BLaER1 treated with 17β-estradiol and CSF1 and Interleukin-3, amounts not matched to agents 10 nM and 100 nM (cell line): ENCODE measurements around the gene ACSF3.

Experiments
- H3K27ac ChIP-seq, 11 experiments: shearing (Covaris generic); formaldehyde crosslinking; 2 replicates each; pipeline ENCODE4 v1.8.1; 2022
- H3K27me3 ChIP-seq, 11 experiments: shearing (Covaris generic); formaldehyde crosslinking; 2 replicates each; pipeline ENCODE4 v1.8.1; 2022
- H3K36me3 ChIP-seq, 11 experiments: shearing (Covaris generic); formaldehyde crosslinking; 2 replicates each; pipeline ENCODE4 v1.8.1; 2022
- H3K4me1 ChIP-seq, 10 experiments: shearing (Covaris generic); formaldehyde crosslinking; 2 replicates each; pipeline ENCODE4 v1.8.1; 2022
- H3K4me2 ChIP-seq, 11 experiments: shearing (Covaris generic); formaldehyde crosslinking; 2 replicates each; pipeline ENCODE4 v1.8.1; 2022
- H3K4me3 ChIP-seq, 10 experiments: shearing (Covaris generic); formaldehyde crosslinking; 2 replicates each; pipeline ENCODE4 v1.8.1; 2022
- H3K9ac ChIP-seq, 11 experiments: shearing (Covaris generic); formaldehyde crosslinking; 2 replicates each; pipeline ENCODE4 v1.8.1; 2022
- H3K9me3 ChIP-seq, 11 experiments: shearing (Covaris generic); formaldehyde crosslinking; replicated peaks in 1 of 11; 2 replicates each; pipeline ENCODE4 v1.8.1; 2022
- H4K20me1 ChIP-seq, 11 experiments: shearing (Covaris generic); formaldehyde crosslinking; 2 replicates each; pipeline ENCODE4 v1.8.1; 2022
- Cebpa-rat ChIP-seq, 11 experiments: shearing (Covaris generic); IDR thresholded peaks; 2 replicates each; pipeline ENCODE4 v1.8.1; 2022

The ACSF3 gene

DNA sequence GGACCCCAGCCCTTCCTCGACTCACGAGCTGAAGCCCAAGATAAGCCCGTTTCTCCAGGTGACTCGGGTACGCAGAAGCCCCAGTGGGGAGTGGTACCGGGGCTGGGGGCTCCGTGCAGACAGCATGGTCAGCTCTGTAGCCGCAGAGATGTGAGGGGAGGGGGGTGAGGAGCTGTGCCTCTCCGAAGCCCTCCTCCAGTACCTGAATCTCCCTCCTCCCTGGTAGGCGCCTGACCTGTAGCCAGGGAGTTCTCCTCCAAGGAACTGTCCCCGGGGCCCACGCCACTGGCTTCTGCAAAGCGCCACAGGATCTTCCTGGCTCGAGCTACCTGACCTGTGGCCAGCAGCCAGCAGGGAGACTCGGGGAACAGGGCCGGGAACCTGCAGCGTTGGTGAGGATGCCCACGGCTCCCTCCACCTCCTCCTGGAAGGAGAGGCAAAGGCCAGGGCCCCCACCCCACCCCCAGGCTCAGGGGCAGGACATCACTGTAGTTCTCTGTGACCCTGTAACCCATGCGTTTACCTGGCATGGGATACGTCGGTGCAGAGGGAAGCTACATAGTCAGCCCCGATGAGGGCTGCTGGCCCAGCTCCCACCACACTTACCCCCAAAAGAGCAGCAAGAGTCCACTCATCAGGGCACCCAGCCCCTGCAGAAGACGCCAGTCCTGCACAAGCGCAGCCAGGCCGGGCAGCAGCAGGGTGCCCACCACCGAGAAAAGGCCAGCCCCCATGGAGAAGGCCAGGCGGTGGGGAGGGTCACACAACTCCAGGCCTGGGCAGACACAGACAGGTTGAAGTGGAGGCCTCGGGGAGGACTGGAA, 105.0 kb downstream of the ACSF3 start:
- TF ChIP-seq Cebpa-rat (IDR thresholded peaks at IDR 0.05), result no peak
- Histone ChIP-seq H3K36me3 (no peaks in the 10 kb centered on the region), H3K27ac (no peak overlapping the region), H3K4me3 (no peak overlapping the region), H4K20me1 (peaks cover 0 to 6% (median 0%) of the 10 kb centered on the region in 11 experiments; a peak in 2 of 22 replicates), H3K9ac (no peak overlapping the region), H3K4me2 (no peak overlapping the region), H3K9me3 (peaks cover 7 to 16% (median 11%) of the 10 kb centered on the region in 11 experiments; a peak in 19 of 22 replicates), H3K4me1 (peaks cover 0 to 29% (median 18%) of the 10 kb centered on the region in 10 experiments; a peak in 14 of 20 replicates), H3K27me3 (peaks cover 36 to 52% (median 46%) of the 10 kb centered on the region in 11 experiments)

DNA sequence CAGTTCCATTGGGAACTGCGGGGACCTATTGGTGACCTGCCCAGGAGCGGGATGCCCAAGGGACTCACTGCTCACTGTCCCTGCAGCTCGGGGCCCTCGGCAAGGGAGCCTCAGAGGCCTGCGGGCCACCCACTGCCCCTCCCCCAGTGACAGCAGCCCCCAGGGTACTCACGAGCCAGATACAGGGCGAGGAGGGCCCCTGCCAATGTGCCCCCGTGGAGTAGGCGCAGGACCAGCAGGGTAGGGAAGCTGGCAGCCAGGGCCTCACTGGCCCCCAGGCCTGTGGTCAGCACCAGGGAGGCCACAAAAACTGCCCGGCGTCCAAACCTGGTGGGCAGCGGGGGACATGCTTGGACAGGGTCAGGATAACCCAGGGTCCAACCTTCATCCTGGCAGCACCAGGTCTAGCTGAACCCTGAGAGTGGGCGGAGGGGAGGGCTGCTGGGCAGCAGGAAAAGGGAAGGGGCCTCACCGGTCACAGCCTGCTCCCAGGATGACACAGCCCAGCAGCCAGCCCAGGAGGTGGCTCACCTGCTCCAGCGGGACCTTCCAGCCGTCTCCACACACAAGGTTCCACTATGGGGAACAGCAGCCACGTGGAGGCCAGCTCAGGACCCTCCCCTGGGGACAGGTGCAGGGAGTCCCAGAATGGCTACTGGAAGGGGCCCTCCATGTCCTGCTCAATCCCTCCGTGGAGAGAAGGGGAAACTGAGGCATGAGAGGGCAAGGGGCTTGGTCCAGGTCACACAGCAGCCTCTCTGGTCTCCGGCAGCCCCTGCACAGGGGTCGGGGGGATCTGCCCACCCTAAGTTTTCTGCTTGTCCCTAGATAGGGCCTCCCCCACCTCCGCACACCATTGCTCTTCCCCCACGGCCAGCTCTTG, 105.8 kb downstream of the ACSF3 start:
- Histone ChIP-seq H3K9me3 (peaks cover 7 to 16% (median 11%) of the 10 kb centered on the region in 11 experiments; a peak in 19 of 22 replicates), H3K27me3 (peaks cover 36 to 53% (median 47%) of the 10 kb centered on the region in 11 experiments), H3K4me3 (no peak overlapping the region), H4K20me1 (peaks cover 0 to 2% (median 0%) of the 10 kb centered on the region in 11 experiments; a peak in 1 of 22 replicates), H3K27ac (no peak overlapping the region), H3K4me2 (peak overlapping the region in 5 of 11 experiments; percentile 2 to 37 (median 25); a peak in 2 of 22 replicates), H3K36me3 (no peaks in the 10 kb centered on the region), H3K9ac (no peak overlapping the region), H3K4me1 (peaks cover 0 to 21% (median 11%) of the 10 kb centered on the region in 10 experiments; a peak in 14 of 20 replicates)
- no peak for TF ChIP-seq Cebpa-rat (IDR thresholded peaks at IDR 0.05)

GRCh38 chr16:89200124-89200849, 106.6 kb downstream of the ACSF3 start, which contains the start of gene SLC22A31:
SLC22A31 (minus strand) TSS chr16:89200537; CDS start chr16:89200501, 36 bp downstream.
- Histone ChIP-seq H3K27ac (no peak within 1 kb of the TSS), H3K9me3 (peaks cover 7 to 16% (median 11%) of the 10 kb centered on the region in 11 experiments; a peak in 19 of 22 replicates), H3K4me2 (peak within 1 kb of the TSS in 10 of 11 experiments; percentile 25 to 60 (median 51); a peak in 15 of 22 replicates), H3K36me3 (no peaks in the 10 kb centered on the region), H3K27me3 (peaks cover 36 to 53% (median 47%) of the 10 kb centered on the region in 11 experiments), H3K4me1 (peaks cover 0 to 13% (median 5%) of the 10 kb centered on the region in 10 experiments; a peak in 7 of 20 replicates), H3K4me3 (peak within 1 kb of the TSS in 3 of 10 experiments; percentile 16 to 42 (median 24); a peak in 4 of 20 replicates), H3K9ac (no peak within 1 kb of the TSS), H4K20me1 (no peaks in the 10 kb centered on the region; a peak in 1 of 22 replicates)
- TF ChIP-seq Cebpa-rat (IDR thresholded peaks at IDR 0.05), result no peak

GRCh38 chr16:89200850-89201411, 107.3 kb downstream of the ACSF3 start:
- H4K20me1 ChIP-seq, result no peaks in the 10 kb centered on the region; a peak in 1 of 22 replicates
- H3K27me3 ChIP-seq, result peaks cover 36 to 53% (median 47%) of the 10 kb centered on the region in 11 experiments
- peaks cover 7 to 16% (median 11%) of the 10 kb centered on the region in 11 experiments; a peak in 19 of 22 replicates for H3K9me3 ChIP-seq
- H3K9ac ChIP-seq, result no peak overlapping the region
- peaks cover 0 to 13% (median 5%) of the 10 kb centered on the region in 10 experiments; a peak in 6 of 20 replicates for H3K4me1 ChIP-seq
- H3K4me3 ChIP-seq, result peak overlapping the region in 3 of 10 experiments; percentile 16 to 42 (median 24); a peak in 4 of 20 replicates
- no peaks in the 10 kb centered on the region for H3K36me3 ChIP-seq
- peak overlapping the region in 10 of 11 experiments; percentile 25 to 60 (median 51); a peak in 15 of 22 replicates for H3K4me2 ChIP-seq
- H3K27ac ChIP-seq, result no peak overlapping the region
- no peak for TF ChIP-seq Cebpa-rat (IDR thresholded peaks at IDR 0.05)

- peaks cover 7 to 16% (median 11%) of the 10 kb centered on the region in 11 experiments; a peak in 19 of 22 replicates for H3K9me3 ChIP-seq
- H3K9ac ChIP-seq, result no peak overlapping the region
- peak overlapping the region; percentile 29 to 60 (median 51); a peak in 18 of 22 replicates for H3K4me2 ChIP-seq
- TF ChIP-seq Cebpa-rat (IDR thresholded peaks at IDR 0.05), result no peak
- peak overlapping the region in 9 of 10 experiments; percentile 28 to 61 (median 47); a peak in 13 of 20 replicates for H3K4me3 ChIP-seq
- no peaks in the 10 kb centered on the region; a peak in 1 of 22 replicates for H4K20me1 ChIP-seq
- no peaks in the 10 kb centered on the region for H3K36me3 ChIP-seq
- peaks cover 36 to 53% (median 47%) of the 10 kb centered on the region in 11 experiments for H3K27me3 ChIP-seq
- no peak overlapping the region for H3K27ac ChIP-seq
- H3K4me1 ChIP-seq, result peaks cover 0 to 13% (median 5%) of the 10 kb centered on the region in 10 experiments; a peak in 6 of 20 replicates
These were observed 108.1 kb downstream of the ACSF3 start for GRCh38 chr16:89201439-89202377.

DNA sequence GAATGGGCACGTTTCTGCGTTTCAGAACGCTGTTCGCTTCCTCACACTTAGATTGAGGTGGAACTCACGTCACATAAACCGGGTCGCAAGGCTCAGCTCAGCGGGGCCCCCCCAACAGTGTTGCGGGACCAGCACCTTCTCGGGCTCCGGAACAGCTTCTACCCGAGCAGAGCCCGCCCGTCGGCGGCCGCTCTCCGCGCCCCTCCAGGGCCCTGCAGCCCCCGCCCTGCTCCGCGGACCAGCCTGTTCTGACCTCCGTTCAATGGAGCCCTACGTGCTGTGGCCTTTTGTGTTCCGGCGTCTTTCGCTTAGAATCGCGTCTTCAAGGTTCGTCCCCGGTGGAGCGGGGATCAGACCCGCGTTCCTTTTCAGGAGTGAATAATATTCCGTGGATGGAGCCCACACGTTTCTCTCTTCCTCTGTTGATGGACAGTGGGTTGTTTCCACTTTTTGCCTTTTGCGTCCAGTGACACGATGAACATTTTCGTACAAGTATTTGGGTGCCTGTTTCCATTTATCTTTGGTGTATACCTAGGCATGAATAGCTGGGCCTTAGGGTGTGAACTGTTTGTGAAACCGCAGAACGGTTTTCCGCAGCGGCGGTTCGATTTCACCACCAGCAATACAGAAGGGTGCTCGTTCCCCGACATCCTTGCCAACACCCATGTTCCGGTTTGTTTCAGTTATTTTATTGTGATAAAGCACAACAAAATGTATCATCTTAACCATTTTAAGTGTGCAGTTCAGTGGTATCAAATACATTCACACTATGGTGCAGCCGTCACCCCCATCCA, 109.0 kb downstream of the ACSF3 start:
- Histone ChIP-seq H4K20me1 (no peaks in the 10 kb centered on the region; a peak in 1 of 22 replicates), H3K27ac (no peak overlapping the region), H3K4me1 (peaks cover 0 to 13% (median 5%) of the 10 kb centered on the region in 10 experiments; a peak in 6 of 20 replicates), H3K36me3 (no peaks in the 10 kb centered on the region), H3K27me3 (peaks cover 36 to 53% (median 47%) of the 10 kb centered on the region in 11 experiments), H3K4me2 (peak overlapping the region in 4 of 11 experiments; percentile 26 to 59 (median 51); a peak in 3 of 22 replicates), H3K9ac (no peak overlapping the region), H3K9me3 (peaks cover 7 to 16% (median 11%) of the 10 kb centered on the region in 11 experiments; a peak in 19 of 22 replicates), H3K4me3 (peak overlapping the region in 1 of 10 experiments; percentile 49; a peak in 1 of 20 replicates)
- TF ChIP-seq Cebpa-rat (IDR thresholded peaks at IDR 0.05), result no peak
